Kidney epithelial cell (primary cell): Measurements from ENCODE around the gene LTC4S. TPM values are rescaled to one million over a fixed set of nuclear protein-coding genes. Genes with fewer than 3 reads are reported as not detected.

Experiments
- DNase-seq: peaks from one replicate; pipeline ENCODE4 v3.0.0-alpha.2; 2010; ENCODE audit warnings: low read depth
- H3K27me3 ChIP-seq: 2 replicates; pipeline ENCODE4 v1.6.0; 2011; ENCODE audit warnings: low read length; ENCODE audit not compliant: control insufficient read depth, insufficient read depth
- H3K36me3 ChIP-seq: 2 replicates; pipeline ENCODE4 v1.5.1; 2011; ENCODE audit warnings: low read length; ENCODE audit not compliant: control insufficient read depth, insufficient read depth
- H3K4me3 ChIP-seq: 2 replicates; pipeline ENCODE4 v1.5.1; 2011; ENCODE audit warnings: low read depth, mild to moderate bottlenecking, control low read depth, low read length
- total RNA-seq: library from RNA; depleted of rRNA; stranded (reverse); fragments of >200 nt; gene quantifications from 2 replicates; pipeline ENCODE4 v1.2.3, GENCODE V29; 2015
- TF ChIP-seq, protein P1 (sequence below): IDR thresholded peaks from 2 replicates; pipeline ENCODE4 v1.5.1; 2011; ENCODE audit warnings: mild to moderate bottlenecking, moderate library complexity, low read length, control low read depth, inconsistent platforms; ENCODE audit not compliant: insufficient read depth, poor library complexity, severe bottlenecking

The LTC4S gene
- total RNA-seq, 1 donor from 2014 or later = 5.1 TPM

DNA sequence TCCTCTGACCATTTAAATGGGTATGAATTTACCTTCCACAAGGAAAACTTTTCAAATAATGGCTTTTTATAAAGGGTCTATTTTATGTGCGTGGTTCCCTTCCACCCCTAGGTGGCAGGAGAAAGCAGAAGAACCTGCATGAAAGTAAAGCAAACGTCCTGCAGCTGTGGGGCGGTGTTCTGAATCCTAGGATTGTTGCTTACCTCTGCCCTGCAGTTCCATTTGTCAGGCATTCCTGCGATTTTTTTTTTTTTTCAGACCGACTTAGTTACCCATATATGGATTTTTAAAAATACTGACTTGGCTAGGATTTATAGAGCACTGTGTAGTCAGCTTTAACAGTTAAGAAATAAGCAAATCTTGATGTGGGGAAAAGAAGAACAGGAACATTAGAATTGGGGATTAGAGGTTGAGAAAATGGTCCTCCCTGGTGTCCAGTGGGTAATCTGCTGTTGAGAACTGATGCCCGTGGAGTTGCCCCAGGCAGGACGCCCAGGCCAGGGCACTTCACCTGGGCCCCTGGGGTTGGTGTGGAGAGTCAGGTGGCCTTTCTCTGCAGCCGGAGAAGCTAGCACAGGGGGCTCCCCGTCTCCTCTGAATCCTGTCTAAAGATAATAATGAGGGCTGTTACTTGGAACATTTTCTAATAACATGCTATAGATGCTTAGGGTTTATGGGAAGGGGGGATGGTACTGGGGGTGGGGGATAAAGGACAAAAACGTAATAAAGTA, 30.4 kb upstream of the LTC4S start:
- Histone ChIP-seq H3K36me3 (no peaks in the 10 kb centered on the region), H3K27me3 (no peaks in the 10 kb centered on the region), H3K4me3 (no peak overlapping the region)
- TF ChIP-seq, protein P1, sequence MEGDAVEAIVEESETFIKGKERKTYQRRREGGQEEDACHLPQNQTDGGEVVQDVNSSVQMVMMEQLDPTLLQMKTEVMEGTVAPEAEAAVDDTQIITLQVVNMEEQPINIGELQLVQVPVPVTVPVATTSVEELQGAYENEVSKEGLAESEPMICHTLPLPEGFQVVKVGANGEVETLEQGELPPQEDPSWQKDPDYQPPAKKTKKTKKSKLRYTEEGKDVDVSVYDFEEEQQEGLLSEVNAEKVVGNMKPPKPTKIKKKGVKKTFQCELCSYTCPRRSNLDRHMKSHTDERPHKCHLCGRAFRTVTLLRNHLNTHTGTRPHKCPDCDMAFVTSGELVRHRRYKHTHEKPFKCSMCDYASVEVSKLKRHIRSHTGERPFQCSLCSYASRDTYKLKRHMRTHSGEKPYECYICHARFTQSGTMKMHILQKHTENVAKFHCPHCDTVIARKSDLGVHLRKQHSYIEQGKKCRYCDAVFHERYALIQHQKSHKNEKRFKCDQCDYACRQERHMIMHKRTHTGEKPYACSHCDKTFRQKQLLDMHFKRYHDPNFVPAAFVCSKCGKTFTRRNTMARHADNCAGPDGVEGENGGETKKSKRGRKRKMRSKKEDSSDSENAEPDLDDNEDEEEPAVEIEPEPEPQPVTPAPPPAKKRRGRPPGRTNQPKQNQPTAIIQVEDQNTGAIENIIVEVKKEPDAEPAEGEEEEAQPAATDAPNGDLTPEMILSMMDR = peak; percentile 88
- DNase-seq = peak; percentile 59

DNA sequence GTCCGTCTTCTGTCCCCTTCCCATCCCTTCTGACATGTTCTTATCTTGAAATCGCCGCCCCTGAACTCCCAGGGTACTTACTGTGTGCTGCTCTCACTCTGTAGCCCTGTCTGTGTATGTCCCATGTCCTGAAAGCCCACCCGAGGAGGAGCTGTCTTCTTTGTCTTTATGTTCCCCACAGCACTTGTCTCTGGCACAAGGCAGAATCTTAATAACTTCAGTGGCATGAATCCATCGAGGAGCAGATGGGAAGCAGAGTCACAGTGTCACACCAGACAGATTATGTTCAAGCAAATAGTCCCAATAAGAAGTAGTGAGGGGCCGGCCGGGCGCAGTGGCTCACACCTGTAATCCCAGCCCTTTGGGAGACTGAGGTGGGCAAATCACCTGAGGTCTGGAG, 29.7 kb upstream of the LTC4S start:
- no peak for DNase-seq
- no peak overlapping the region for H3K4me3 ChIP-seq
- TF ChIP-seq, protein P1 = no peak
- H3K36me3 ChIP-seq = peaks cover 2% of the 10 kb centered on the region
- H3K27me3 ChIP-seq = no peaks in the 10 kb centered on the region

DNA sequence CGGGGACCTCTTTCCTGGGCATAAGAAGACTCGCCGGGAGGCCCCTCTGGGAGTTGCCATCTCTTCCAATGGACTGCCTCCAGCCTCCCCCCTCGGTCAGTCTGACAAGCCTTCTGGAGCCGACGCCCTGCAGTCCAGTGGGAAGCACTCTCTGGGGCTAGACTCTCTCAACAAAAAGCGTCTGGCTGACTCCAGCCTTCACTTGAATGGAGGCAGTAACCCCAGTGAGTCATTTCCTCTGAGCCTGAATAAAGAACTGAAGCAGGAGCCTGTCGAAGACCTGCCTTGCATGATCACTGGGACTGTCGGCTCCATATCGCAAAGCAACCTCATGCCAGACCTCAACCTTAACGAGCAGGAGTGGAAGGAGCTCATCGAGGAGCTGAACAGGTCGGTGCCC, 28.4 kb upstream of the LTC4S start:
- peaks cover 2% of the 10 kb centered on the region for H3K36me3 ChIP-seq
- peak; percentile 55 for DNase-seq

DNA sequence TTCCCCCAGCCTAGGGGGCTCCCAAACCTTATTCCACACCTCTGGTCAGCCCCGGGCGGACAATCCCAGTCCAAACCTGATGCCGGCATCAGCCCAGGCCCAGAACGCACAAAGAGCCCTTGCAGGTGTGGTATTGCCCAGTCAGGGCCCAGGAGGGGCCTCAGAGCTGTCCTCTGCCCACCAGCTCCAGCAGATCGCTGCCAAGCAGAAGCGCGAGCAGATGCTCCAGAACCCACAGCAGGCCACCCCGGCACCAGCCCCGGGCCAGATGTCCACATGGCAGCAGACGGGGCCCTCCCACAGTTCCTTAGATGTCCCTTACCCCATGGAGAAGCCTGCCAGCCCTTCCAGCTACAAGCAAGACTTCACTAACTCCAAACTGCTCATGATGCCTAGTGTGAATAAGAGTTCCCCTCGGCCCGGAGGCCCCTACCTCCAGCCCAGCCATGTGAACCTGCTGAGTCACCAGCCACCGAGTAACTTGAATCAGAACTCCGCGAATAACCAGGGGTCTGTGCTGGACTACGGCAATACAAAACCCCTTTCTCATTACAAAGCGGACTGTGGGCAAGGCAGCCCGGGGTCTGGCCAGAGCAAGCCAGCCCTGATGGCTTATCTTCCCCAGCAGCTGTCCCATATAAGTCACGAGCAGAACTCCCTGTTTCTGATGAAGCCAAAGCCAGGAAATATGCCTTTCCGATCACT, 27.6 kb upstream of the LTC4S start:
- peak; percentile 49 for DNase-seq
- TF ChIP-seq, protein P1 = no peak
- H3K36me3 ChIP-seq = peaks cover 3% of the 10 kb centered on the region
- no peak overlapping the region for H3K4me3 ChIP-seq
- no peaks in the 10 kb centered on the region for H3K27me3 ChIP-seq

More for the DNA sequence above, 28.4 kb upstream of the LTC4S start:
- no peaks in the 10 kb centered on the region for H3K27me3 ChIP-seq
- H3K4me3 ChIP-seq = no peak overlapping the region
- TF ChIP-seq, protein P1 = no peak

DNA sequence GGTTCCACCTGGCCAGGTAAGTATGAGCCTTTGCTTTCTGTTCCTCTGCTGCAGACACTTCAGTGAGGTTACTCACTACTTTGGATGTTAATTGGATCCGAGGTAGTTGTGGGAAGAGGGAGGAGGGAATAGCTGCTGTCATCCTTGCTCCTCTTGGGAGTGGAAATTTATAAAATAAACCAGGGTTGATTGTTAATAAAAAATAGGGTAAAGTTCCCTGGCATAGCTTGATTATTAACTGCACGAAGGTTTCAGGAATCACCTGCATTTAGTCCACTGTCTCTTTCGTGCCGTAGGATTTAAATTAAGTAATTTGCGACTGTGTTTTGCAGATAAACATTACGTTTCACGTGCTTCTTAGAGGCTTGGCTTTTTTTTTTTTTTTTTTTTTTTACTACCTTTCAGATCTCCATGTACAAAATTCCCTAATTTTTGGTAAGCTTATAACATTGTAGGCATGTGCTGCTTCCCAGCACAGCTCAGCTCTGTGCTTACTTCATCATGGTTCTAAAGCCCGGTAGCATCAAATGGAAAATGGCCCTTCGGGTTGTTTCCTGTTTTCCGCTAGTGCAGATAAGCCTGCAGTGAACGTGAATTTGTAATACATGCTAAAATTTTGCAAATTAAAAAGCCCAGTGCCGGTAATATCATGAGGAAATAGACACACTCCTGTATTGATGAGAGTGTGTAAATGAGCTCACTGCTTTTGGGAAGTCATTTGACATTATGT, 26.9 kb upstream of the LTC4S start:
- DNase-seq = no peak
- Histone ChIP-seq H3K4me3 (no peak overlapping the region), H3K27me3 (no peaks in the 10 kb centered on the region), H3K36me3 (peaks cover 5% of the 10 kb centered on the region)
- TF ChIP-seq, protein P1 = no peak
